ENCODE measurements around the gene AUTS2.

AUTS2 gene

GRCh38 chr7:70787286-70787685, 1189.0 kb downstream of the AUTS2 start:
- H3K36me3 ChIP-seq (ENCODE audit: insufficient read depth, low read length), result peaks cover 100% of the 10 kb centered on the region; the same call in 1 of the 2 replicates
- H3K27me3 ChIP-seq (ENCODE audit: insufficient read depth, low read length, poor library complexity, severe bottlenecking), result no peaks in the 10 kb centered on the region
- no peaks in the 10 kb centered on the region for H3K4me1 ChIP-seq (ENCODE audit: insufficient read depth, low read length, poor library complexity, severe bottlenecking)
- H3K79me2 ChIP-seq (ENCODE audit: insufficient read depth, low read length), result no peaks in the 10 kb centered on the region
- H2AFZ ChIP-seq (ENCODE audit: low read length), result no peak overlapping the region
- TF ChIP-seq CTCF (conservative IDR thresholded peaks at IDR 0.05; ENCODE audit: low read length) (no peak), EZH2phosphoT487 (IDR thresholded peaks at IDR 0.05; ENCODE audit: borderline replicate concordance) (no peak)
- no peaks in the 10 kb centered on the region for H3K9me3 ChIP-seq (ENCODE audit: insufficient read depth, low read depth, low read length)
- no peaks in the 10 kb centered on the region for H3K9me2 ChIP-seq (replicated peaks; ENCODE audit: low read depth, low read length)
- no peaks in the 10 kb centered on the region for H4K20me1 ChIP-seq (ENCODE audit: insufficient read depth, low read length, poor library complexity, severe bottlenecking)
- H3K9ac ChIP-seq (ENCODE audit: low read depth, low read length, poor library complexity, severe bottlenecking), result no peak overlapping the region
- no peaks in the 10 kb centered on the region for H3F3A ChIP-seq (ENCODE audit: low read depth)
- H3K4me2 ChIP-seq (ENCODE audit: low read depth, low read length, poor library complexity, severe bottlenecking), result no peak overlapping the region
- no peak overlapping the region for H3K4me3 ChIP-seq (ENCODE audit: low read length, poor library complexity, severe bottlenecking)

GRCh38 chr7:70787771-70788170, 1189.5 kb downstream of the AUTS2 start:
- Histone ChIP-seq H3K79me2 (ENCODE audit: insufficient read depth, low read length) (no peaks in the 10 kb centered on the region), H3K9ac (ENCODE audit: low read depth, low read length, poor library complexity, severe bottlenecking) (no peak overlapping the region), H3K9me3 (ENCODE audit: insufficient read depth, low read depth, low read length) (no peaks in the 10 kb centered on the region), H3K4me1 (ENCODE audit: insufficient read depth, low read length, poor library complexity, severe bottlenecking) (no peaks in the 10 kb centered on the region), H3K4me3 (ENCODE audit: low read length, poor library complexity, severe bottlenecking) (no peak overlapping the region), H3K27me3 (ENCODE audit: insufficient read depth, low read length, poor library complexity, severe bottlenecking) (no peaks in the 10 kb centered on the region), H3K4me2 (ENCODE audit: low read depth, low read length, poor library complexity, severe bottlenecking) (no peak overlapping the region), H3F3A (ENCODE audit: low read depth) (no peaks in the 10 kb centered on the region), H3K9me2 (replicated peaks; ENCODE audit: low read depth, low read length) (no peaks in the 10 kb centered on the region), H3K36me3 (ENCODE audit: insufficient read depth, low read length) (peaks cover 100% of the 10 kb centered on the region; the same call in 1 of the 2 replicates), H4K20me1 (ENCODE audit: insufficient read depth, low read length, poor library complexity, severe bottlenecking) (no peaks in the 10 kb centered on the region), H2AFZ (ENCODE audit: low read length) (no peak overlapping the region)
- TF ChIP-seq CTCF (conservative IDR thresholded peaks at IDR 0.05; ENCODE audit: low read length) (no peak), EZH2phosphoT487 (IDR thresholded peaks at IDR 0.05; ENCODE audit: borderline replicate concordance) (no peak)

GRCh38 chr7:70788276-70788675, 1190.0 kb downstream of the AUTS2 start:
- Histone ChIP-seq H3K4me1 (ENCODE audit: insufficient read depth, low read length, poor library complexity, severe bottlenecking) (no peaks in the 10 kb centered on the region), H3K9me2 (replicated peaks; ENCODE audit: low read depth, low read length) (no peaks in the 10 kb centered on the region), H3F3A (ENCODE audit: low read depth) (no peaks in the 10 kb centered on the region), H3K79me2 (ENCODE audit: insufficient read depth, low read length) (no peaks in the 10 kb centered on the region), H4K20me1 (ENCODE audit: insufficient read depth, low read length, poor library complexity, severe bottlenecking) (no peaks in the 10 kb centered on the region), H3K9ac (ENCODE audit: low read depth, low read length, poor library complexity, severe bottlenecking) (no peak overlapping the region), H3K27me3 (ENCODE audit: insufficient read depth, low read length, poor library complexity, severe bottlenecking) (no peaks in the 10 kb centered on the region), H3K4me3 (ENCODE audit: low read length, poor library complexity, severe bottlenecking) (no peak overlapping the region), H3K36me3 (ENCODE audit: insufficient read depth, low read length) (peaks cover 95% of the 10 kb centered on the region; the same call in 1 of the 2 replicates), H2AFZ (ENCODE audit: low read length) (no peak overlapping the region), H3K9me3 (ENCODE audit: insufficient read depth, low read depth, low read length) (no peaks in the 10 kb centered on the region), H3K4me2 (ENCODE audit: low read depth, low read length, poor library complexity, severe bottlenecking) (no peak overlapping the region)
- no peak for TF ChIP-seq EZH2phosphoT487 (IDR thresholded peaks at IDR 0.05; ENCODE audit: borderline replicate concordance)
- TF ChIP-seq CTCF (conservative IDR thresholded peaks at IDR 0.05; ENCODE audit: low read length), result no peak
